GM18526 (cell line): ENCODE results near the gene HAUS7.

Experiments used
- POLR2A ChIP-seq: IDR thresholded peaks from 3 replicates; pipeline ENCODE4 v1.6.1; 2011; ENCODE audit not compliant: insufficient read length; ENCODE audit errors: extremely low read depth

HAUS7 gene

DNA sequence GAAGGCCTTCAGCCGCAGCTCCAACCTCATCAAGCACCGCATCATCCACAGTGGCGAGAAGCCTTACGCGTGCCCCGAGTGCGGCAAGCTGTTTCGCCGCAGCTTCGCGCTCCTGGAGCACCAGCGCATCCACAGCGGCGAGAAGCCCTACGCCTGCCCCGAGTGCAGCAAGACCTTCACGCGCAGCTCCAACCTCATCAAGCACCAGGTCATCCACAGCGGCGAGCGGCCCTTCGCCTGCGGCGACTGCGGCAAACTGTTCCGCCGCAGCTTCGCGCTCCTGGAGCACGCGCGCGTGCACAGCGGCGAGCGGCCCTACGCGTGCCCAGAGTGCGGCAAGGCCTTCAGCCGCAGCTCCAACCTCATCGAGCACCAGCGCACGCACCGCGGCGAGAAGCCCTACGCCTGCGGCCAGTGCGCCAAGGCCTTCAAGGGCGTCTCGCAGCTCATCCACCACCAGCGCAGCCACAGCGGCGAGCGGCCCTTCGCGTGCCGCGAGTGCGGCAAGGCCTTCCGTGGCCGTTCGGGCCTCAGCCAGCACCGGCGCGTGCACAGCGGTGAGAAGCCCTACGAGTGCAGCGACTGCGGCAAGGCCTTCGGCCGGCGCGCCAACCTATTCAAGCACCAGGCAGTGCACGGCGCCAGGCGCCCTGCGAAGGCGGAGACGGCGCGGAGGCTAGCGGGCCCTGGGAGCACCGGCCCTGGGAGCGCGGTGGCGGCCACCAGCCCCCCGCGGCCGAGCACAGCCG is 49.4 kb downstream of the HAUS7 start:
- no peak for TF ChIP-seq POLR2A

DNA sequence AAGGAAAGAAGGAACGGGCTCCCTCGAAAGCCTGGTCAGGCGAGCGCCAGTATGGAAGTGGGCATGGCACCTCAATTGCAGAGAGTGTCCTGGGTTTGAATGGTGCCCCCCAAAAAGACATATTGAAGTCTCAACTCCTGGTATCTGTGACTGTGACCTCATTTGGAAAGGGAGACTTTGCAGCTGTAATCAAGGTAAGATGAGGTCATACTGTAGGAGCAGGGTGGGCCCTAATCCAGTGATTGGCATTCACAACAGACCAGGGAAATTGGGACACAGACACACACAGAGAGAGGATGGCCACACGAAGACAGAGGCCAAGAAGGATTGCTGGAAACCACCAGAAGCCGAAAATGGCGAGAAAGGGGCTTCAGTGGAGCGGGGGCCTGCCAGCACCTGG is 52.7 kb downstream of the HAUS7 start:
- TF ChIP-seq POLR2A: no peak

DNA sequence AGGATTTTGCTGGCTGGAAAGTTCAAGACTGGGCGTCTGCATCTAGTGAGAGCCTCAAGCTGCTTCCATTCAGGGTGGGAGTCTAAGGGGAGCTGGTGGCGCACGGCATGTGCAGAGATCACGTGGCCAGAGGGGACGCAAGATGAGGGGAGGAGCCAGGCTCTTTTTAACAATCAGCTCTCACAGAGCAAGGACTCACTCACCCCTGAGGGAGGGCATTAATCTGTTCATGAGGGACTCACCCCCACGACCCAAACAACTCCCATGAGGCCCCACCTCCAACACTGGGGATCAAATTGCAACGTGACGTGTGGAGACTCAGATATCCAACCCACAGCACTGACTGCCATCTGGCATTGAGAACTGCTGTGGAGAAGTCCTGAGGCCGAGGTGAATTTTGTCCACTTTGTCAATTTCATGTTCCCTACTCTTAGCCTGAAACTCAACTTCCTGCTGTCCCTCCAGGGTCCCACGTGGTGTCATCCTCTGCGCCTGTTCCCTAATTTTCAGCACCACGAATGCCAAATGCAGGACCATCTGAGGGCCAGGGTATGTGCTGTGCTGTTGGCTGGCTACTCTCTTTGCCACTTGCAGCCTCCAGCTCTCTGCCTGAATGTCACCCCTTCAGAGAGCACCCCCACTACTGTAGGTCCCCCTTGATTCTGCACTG is 53.5 kb downstream of the HAUS7 start:
- TF ChIP-seq POLR2A: no peak

DNA sequence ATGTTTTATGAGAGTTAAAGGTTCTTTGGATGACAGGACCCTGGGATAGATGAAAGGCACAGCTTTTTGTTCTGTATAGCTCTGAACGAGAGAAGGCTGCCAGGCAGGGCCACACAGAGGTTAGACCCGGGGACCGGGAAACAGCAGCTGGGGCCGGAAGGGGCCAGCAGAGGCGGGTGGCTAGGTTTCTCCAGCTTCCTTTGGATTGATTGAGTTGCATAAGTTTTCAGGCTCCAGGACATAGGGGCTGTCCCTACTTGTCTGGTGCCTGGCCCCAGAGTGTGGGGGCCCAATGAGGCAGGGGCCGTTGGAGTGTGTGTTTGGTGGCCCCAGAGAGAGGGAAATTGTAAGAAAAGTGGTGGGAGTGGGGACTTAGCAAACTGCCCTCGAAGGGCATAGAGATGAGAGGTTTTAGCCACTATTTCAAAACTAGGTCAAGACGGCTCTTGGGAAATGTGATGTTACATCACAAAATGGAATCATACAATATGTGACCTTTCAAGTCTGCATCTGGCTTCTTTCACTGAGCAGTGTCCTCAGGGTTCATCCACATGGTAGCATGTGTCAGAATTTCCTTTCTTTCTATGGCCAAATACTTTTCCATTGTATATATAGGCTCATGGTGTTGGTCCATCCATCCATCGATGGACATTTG is 55.4 kb downstream of the HAUS7 start:
- no peak for TF ChIP-seq POLR2A

DNA sequence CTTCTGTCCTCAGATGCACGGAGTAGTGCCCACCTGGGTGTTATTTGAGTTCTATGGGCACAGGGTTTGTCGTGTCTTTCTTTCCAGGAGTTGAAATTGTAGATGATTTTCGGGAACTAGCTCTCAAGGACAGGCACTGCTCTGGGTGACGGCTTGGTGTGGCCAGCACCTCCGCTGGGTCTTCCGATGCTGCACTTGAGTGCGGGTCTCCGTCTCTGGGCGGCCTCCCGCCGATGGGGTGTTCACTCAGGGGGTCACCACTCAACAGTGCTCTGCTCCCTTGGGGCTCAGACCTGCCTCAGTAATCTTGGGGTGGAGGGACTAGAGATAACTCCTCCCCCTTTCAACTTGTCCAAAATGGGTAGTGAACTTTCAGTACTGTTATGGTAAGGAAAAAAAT is 56.6 kb downstream of the HAUS7 start:
- TF ChIP-seq POLR2A: no peak

DNA sequence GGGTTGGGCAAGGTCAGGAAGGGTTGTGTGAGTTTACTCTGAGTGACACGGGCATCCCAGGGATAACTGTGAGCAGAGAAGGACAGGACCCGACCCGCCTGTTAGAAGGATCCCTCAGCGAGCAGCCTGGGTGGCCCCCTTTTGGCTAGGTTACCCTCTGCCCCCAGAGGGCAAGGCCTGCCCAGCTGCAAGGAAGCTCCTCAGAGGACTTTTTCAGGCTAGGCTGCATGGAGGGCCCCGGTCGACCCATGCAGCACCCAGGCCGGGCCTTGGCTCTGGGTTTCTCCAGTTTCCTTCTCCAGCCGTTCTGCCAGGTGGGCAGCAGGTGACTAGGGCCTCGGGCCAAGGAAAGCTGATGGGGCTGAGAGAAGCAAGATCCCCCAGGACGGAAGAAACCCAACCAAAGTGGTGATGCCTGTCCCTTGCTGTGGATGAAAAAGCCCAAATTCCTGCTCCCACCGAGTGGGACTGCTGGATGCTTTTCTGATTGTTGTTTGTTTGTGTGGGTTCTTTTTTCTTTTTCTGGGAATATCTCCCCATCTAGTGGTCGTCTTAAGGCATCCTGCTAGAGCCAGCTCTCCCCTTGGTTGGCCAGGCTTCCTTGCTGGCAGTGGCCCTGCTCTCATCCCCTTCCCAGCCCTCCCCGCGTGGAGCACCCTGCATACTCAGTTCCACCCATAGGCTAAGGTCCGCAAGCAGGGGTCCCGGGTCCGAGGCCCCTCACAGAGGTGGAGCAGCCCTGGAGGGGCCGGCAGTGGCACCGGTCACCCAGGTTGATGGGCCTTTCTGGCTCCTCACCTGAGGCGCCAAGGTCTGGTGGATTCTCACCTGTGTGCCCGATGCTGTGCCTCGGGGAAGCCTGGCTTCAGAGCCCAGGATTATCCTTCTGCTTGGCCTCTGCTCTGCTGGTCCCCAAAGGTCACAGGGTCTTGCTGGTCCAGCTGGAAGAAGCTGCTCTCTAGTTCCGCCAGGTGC is 57.3 kb downstream of the HAUS7 start:
- no peak for TF ChIP-seq POLR2A

DNA sequence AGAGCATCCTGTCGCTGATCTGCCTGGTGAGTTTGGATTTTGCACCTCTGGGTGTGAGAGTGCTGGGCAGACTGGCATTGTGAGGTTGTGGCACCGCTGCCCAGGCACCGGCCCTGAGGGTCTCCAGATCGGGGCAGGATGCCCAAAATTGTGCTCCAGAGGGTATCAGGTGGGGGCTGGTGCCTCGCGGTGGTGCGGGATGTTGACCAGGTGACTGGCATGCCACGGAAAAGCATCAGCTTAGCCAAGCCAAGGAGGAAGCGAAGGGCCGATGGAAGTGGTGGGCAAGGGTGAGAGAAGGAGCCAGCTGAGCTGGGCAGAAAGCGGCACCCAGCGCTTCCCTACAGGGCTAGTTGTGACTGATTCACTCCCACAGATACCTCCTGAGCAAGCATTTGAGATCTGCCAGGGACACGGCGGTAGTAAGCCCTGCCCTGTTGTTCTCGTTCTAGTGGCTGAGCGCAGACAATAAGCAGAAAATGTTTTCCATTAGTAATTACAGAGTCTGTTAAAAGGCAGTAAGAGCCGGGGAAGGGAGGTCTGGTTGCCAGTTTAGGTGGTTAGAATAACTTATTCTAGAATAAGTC is 58.3 kb downstream of the HAUS7 start:
- TF ChIP-seq POLR2A: no peak

DNA sequence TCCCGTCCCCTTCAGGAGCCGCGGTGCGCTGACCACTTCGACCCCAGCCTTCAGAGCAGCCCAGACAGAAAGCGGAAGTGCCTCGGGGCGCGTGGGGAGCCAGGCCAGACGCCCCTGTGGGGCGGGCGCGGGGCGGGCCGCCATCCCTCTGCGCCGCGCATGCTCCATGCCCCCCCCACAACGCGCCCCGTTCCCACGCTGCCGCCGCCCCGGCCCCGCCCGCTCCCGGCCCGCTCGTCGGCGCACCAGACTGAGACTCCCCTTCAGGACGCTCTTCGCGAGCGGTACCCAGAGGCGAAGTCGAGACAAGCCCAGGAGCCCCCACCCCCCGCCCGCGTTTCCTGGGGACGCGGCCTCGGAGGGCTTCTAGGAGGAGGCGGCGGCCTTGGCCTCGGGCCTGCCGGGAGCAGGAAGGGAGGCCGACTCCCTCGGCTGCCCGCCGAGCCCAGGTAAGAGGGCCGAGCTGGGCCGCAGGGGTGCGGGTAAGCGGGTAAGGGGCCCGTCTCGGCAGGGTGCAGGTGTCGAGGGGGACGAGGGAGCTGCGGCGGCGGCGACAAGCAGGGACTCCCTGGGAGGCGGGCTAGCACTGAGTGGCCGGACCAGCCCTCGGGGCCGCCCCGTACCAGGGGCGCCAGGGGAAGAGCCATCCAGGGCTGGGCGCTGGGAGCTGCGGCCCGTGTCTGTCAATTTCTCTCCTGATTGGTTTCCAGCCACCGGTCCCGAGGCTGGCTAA is 59.0 kb downstream of the HAUS7 start, which contains the start of gene ZFP92:
Gene ZFP92, plus strand, starts transcription at position 218 of the 733 bp plus-strand sequence. CDS start 6,851 bp downstream, outside the sequence.
- peak; percentile 25 for TF ChIP-seq POLR2A

DNA sequence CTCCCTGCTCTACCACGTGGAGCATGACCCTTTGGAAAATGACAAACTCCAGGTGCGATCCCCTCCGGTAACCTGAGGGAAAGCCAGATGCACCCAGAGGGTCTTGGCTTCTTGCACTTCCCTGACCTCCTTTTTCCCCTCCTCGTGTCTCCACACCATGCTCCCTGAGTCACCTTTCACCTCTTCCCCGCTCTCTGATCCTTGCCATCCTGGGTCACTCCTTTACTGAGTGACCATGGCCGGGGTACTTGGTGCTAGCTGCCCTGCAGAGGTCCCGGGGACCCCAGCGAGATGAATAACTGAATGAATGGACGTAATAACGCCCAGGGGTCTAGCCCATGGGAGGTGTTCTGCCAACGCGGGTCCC is 59.5 kb downstream of the HAUS7 start:
- no peak for TF ChIP-seq POLR2A

DNA sequence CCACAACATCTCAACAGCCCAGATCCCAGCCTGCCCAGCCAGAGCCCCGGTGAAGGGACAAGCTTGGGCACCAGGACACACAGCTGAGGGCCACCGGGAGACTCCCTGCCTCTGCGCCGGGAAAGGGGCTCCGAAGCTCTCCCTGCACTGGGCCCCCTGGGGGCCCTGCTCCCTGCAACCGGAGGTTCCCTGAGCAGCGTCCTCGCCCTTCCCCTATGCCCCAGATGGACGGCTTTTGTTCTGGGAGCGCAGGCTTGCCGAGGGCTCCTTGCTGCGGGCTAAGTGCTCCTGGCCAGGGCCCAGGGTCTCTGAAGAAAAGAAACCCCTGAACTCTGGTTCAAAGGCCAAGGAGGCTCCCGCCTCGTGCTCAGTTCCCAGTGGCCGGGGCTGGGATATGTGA is 60.0 kb downstream of the HAUS7 start:
- TF ChIP-seq POLR2A: no peak

DNA sequence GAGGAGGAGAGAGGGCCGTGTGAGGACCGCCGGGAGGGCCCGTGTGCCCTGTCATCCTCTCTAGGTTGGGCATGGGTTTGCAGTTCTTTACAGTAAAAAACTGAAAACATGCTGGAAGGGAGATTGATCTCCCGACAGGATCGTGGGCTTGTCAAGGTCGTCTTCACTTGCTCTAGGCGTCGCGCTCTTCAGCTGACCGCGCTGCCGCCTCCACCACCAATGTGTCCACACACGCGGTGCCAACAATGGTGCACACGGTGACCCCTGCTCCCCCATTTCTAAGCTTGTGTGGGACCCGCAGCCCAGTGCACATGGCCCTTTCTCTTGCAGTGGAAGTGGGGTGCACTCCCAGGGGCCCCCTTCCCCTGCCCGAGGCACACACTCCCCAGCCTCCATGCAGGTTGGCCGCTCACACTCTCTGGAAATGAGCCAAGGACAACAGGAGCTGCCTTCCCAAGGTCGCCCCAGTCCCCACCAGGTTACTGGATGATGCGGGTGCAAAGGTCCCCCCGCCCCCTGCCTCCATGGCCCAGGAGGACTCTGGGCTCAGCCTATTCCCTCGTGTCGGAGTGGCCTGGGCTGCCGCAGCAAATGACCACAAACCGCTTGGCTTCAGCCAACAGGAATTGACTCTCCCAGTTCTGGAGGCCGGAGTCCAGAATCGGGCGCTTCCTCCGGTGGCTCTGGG is 60.8 kb downstream of the HAUS7 start:
- no peak for TF ChIP-seq POLR2A

DNA sequence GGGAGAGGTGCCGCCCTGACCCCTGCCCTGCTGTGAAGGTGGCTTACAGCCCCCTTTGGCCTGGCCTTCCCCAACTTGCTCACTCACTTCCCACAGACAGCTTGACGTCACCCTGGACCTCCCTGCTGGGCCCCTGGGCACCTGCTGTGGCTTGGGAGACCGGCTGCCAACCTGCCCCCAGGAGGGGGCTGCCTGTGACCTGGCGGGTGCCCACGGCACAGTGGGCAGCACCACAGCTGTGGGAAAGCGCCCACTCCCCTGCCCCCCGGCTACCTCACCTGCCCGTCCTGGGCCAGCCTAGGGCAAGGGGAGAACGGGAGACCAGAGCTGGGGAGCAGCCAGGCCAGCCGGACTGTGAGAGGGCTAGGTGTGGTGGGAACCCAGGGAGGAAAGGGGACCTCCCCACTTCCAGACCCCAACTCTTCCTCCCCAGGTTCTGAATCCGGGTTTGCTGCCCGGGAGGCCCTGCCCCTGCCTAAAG is 61.5 kb downstream of the HAUS7 start:
- no peak for TF ChIP-seq POLR2A

DNA sequence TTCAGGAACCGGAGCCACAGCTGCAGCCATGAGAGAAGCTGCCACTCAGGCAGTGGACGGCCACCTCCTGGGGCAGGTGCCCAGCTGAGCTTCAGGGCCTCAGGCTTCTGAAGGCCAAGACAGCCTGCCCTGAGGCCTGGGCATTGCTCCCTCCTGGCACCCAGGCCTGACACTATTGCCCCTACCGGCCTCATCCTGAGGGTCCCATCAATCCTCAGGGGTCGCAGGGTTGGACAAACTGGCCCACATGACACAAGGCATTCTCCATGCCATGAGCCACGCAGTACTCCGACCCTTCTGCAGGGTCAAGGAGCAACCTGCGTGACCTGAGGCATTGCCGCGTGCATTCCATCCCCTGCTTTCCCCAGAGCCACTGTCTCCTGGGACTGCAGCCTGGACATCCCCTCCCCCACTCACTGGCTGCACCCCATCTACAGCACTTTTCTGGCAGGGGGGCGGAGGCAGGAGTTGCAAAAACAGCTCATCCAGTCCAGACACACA is 62.1 kb downstream of the HAUS7 start:
- TF ChIP-seq POLR2A: no peak
